H1 (cell line): Measurements from ENCODE around the gene STXBP6. TPM values are rescaled to one million over a fixed set of nuclear protein-coding genes. Genes with fewer than 3 reads are reported as not detected.

Experiments used
- CBX8 ChIP-seq: fragments of 300-800, 300-1000 bp; sonication (generic); IDR thresholded peaks from 2 replicates; pipeline ENCODE4 v1.7.1; 2016; ENCODE audit warnings: low read depth, low read length, borderline replicate concordance
- CHD7 ChIP-seq: fragments of 300-600 bp; sonication (generic); IDR thresholded peaks from 2 replicates; pipeline ENCODE4 v1.7.1; 2012; ENCODE audit warnings: low read length, moderate library complexity, mild to moderate bottlenecking, inconsistent platforms; ENCODE audit not compliant: insufficient replicate concordance
- HDAC6 ChIP-seq: IDR thresholded peaks from one replicate; pipeline ENCODE4 v1.7.1; 2012; ENCODE audit warnings: low read depth, mild to moderate bottlenecking, inconsistent platforms, low read length, moderate library complexity
- PHF8 ChIP-seq: fragments of 200-600 bp; sonication (generic); conservative IDR thresholded peaks from 2 replicates; pipeline ENCODE4 v1.7.1; 2012; ENCODE audit warnings: low read depth, mild to moderate bottlenecking, inconsistent platforms, low read length, moderate library complexity
- POLR2A ChIP-seq, 2 experiments: IDR thresholded peaks; 1 replicate in 1 of 2; 2 replicates in 1 of 2; pipeline ENCODE4 v1.6.1; 2011; ENCODE audit warnings: low read depth in 2 of 2, low read length in 2 of 2, mild to moderate bottlenecking in 2 of 2; ENCODE audit errors: control extremely low read depth in 1 of 2
- SAP30 ChIP-seq: fragments of 300-600 bp; sonication (generic); IDR thresholded peaks from 2 replicates; pipeline ENCODE4 v1.7.1; 2012; ENCODE audit warnings: low read length, moderate library complexity, mild to moderate bottlenecking, inconsistent platforms; ENCODE audit not compliant: insufficient read depth, insufficient replicate concordance
- SIRT6 ChIP-seq: IDR thresholded peaks from one replicate; pipeline ENCODE4 v1.7.1; 2012; ENCODE audit warnings: low read length, inconsistent platforms
- SRF ChIP-seq: IDR thresholded peaks from 2 replicates; pipeline ENCODE4 v1.6.1; 2011; ENCODE audit warnings: mild to moderate bottlenecking, low read depth, low read length, moderate library complexity
- polyA plus RNA-seq, 7 experiments: library from polyadenylated mRNA; depleted of rRNA in 3 of 7; stranded (reverse) in 5 of 7; unstranded in 2 of 7; fragments of >200 nt in 5 of 7; fragments of 200-250 nt in 2 of 7; gene quantifications; 1 replicate in 5 of 7; 2 replicates in 1 of 7; 4 replicates in 1 of 7; pipeline versions ENCODE4 v1.2.1 to v1.2.3, GENCODE V29; 2011 to 2013; ENCODE audit warnings: missing spikeins in 2 of 7, mixed read lengths in 2 of 7
- total RNA-seq: library from RNA; stranded (reverse); fragmentation: NEBNext Ultra II Directional; extraction: Animal tissue kit (Norgen Biotek cat#: 25700); gene quantifications from 2 replicates; pipeline ENCODE4 v1.2.1, GENCODE V29; 2021

STXBP6 gene
- total and polyA plus RNA-seq, 2 of the 8 experiments (the other 6 are each of a cell fraction or from before 2014, with no cell fraction given), result 9.4 to 18.1 TPM

- TF ChIP-seq CHD7, result no peak
- no peak for TF ChIP-seq CBX8
- no peak for TF ChIP-seq SRF
- no peak for TF ChIP-seq SAP30
- TF ChIP-seq HDAC6, result no peak
- TF ChIP-seq SIRT6, result no peak
- TF ChIP-seq POLR2A (IDR thresholded peaks at IDR 0.05; ENCODE audit: control extremely low read depth in 1 of 2, low read depth in 2 of 2, low read length in 2 of 2), result no peak
- no peak for TF ChIP-seq PHF8
These were observed 255.2 kb downstream of the STXBP6 start (continued) for GRCh38 chr14:24794644-24795305.
